Kidney epithelial cell (primary cell): Measurements from ENCODE around the gene SMAD6. TPM values are rescaled to one million over a fixed set of nuclear protein-coding genes. Genes with fewer than 3 reads are reported as not detected.

ENCODE experiments used
- DNase-seq: peaks from one replicate; pipeline ENCODE4 v3.0.0-alpha.2; 2010; ENCODE audit warnings: low read depth
- H3K27me3 ChIP-seq: 2 replicates; pipeline ENCODE4 v1.6.0; 2011; ENCODE audit warnings: low read length; ENCODE audit not compliant: control insufficient read depth, insufficient read depth
- H3K36me3 ChIP-seq: 2 replicates; pipeline ENCODE4 v1.5.1; 2011; ENCODE audit warnings: low read length; ENCODE audit not compliant: control insufficient read depth, insufficient read depth
- H3K4me3 ChIP-seq: 2 replicates; pipeline ENCODE4 v1.5.1; 2011; ENCODE audit warnings: low read depth, mild to moderate bottlenecking, control low read depth, low read length
- total RNA-seq: library from RNA; depleted of rRNA; stranded (reverse); fragments of >200 nt; gene quantifications from 2 replicates; pipeline ENCODE4 v1.2.3, GENCODE V29; 2015
- TF ChIP-seq, protein P1 (sequence below): IDR thresholded peaks from 2 replicates; pipeline ENCODE4 v1.5.1; 2011; ENCODE audit warnings: mild to moderate bottlenecking, moderate library complexity, low read length, control low read depth, inconsistent platforms; ENCODE audit not compliant: insufficient read depth, poor library complexity, severe bottlenecking

SMAD6 gene
- total RNA-seq, 1 donor from 2014 or later: 8.3 TPM

- H3K36me3 ChIP-seq: no peaks in the 10 kb centered on the region
- H3K27me3 ChIP-seq: no peaks in the 10 kb centered on the region
- no peak overlapping the region for H3K4me3 ChIP-seq
- no peak for DNase-seq
- TF ChIP-seq, protein P1, sequence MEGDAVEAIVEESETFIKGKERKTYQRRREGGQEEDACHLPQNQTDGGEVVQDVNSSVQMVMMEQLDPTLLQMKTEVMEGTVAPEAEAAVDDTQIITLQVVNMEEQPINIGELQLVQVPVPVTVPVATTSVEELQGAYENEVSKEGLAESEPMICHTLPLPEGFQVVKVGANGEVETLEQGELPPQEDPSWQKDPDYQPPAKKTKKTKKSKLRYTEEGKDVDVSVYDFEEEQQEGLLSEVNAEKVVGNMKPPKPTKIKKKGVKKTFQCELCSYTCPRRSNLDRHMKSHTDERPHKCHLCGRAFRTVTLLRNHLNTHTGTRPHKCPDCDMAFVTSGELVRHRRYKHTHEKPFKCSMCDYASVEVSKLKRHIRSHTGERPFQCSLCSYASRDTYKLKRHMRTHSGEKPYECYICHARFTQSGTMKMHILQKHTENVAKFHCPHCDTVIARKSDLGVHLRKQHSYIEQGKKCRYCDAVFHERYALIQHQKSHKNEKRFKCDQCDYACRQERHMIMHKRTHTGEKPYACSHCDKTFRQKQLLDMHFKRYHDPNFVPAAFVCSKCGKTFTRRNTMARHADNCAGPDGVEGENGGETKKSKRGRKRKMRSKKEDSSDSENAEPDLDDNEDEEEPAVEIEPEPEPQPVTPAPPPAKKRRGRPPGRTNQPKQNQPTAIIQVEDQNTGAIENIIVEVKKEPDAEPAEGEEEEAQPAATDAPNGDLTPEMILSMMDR: no peak
Observed at GRCh38 chr15:66780973-66781718, 79.1 kb downstream of the SMAD6 start.

GRCh38 chr15:66782785-66783184, 80.7 kb downstream of the SMAD6 start:
- TF ChIP-seq, protein P1: no peak
- Histone ChIP-seq H3K27me3 (no peaks in the 10 kb centered on the region), H3K36me3 (no peaks in the 10 kb centered on the region), H3K4me3 (no peak overlapping the region)
- no peak for DNase-seq

GRCh38 chr15:66783314-66783713, 81.3 kb downstream of the SMAD6 start:
- Histone ChIP-seq H3K27me3 (no peaks in the 10 kb centered on the region), H3K36me3 (no peaks in the 10 kb centered on the region), H3K4me3 (no peak overlapping the region)
- TF ChIP-seq, protein P1: no peak
- no peak for DNase-seq

DNA sequence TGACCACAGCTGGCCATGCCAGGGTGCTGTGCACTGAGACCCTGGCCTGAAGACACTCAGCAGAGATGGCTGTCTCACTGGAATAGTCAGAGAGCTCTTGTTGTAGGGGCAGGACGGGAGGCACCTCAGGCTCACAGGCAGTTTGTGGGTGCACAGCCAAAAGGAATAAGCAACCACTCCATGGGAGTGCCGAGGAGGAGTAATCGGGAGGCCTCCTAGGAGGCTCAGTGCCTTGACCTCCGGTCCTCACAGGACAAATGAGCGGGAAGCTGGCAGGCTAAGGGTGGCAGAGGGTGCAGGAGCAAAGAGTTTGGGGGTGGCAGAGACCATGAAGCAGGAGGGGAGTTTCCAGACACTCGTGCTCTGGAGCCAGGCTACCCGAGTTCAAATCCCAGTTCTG, 81.7 kb downstream of the SMAD6 start:
- Histone ChIP-seq H3K36me3 (no peaks in the 10 kb centered on the region), H3K4me3 (no peak overlapping the region), H3K27me3 (no peaks in the 10 kb centered on the region)
- TF ChIP-seq, protein P1: no peak
- DNase-seq: no peak

DNA sequence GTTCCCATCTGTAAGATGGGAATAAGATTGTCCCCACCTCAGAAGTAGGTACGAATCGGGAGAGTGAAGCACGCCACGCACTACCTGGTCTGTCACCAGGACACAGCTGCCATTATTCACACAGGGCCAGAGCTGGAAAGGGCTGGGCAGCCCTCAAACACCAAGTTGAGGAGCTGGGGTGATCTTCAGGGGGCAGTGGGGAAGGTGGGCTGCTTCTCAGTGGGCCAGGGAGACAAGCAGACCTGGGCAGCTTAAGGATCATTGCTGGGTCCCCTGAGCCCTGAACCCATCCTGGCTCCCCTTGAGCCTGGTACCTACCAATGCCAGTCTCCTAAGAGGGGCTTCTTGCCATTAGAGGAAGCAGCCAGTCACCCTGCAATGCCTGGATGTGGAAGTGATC, 82.1 kb downstream of the SMAD6 start:
- no peak for DNase-seq
- no peaks in the 10 kb centered on the region for H3K36me3 ChIP-seq
- TF ChIP-seq, protein P1: no peak
- H3K4me3 ChIP-seq: no peak overlapping the region
- H3K27me3 ChIP-seq: no peaks in the 10 kb centered on the region

- H3K36me3 ChIP-seq: no peaks in the 10 kb centered on the region
- TF ChIP-seq, protein P1: no peak
- no peak for DNase-seq
- no peaks in the 10 kb centered on the region for H3K27me3 ChIP-seq
- no peak overlapping the region for H3K4me3 ChIP-seq
Observed at GRCh38 chr15:66785637-66786036, 83.6 kb downstream of the SMAD6 start.
